ENCODE data around the gene CCL21. TPM values are rescaled to one million over a fixed set of nuclear protein-coding genes. Genes with fewer than 3 reads are reported as not detected.

CCL21 gene
- total and polyA plus RNA-seq, 2 donors (not counting 1 experiment from before 2014, with no cell fraction given) = not detected

DNA sequence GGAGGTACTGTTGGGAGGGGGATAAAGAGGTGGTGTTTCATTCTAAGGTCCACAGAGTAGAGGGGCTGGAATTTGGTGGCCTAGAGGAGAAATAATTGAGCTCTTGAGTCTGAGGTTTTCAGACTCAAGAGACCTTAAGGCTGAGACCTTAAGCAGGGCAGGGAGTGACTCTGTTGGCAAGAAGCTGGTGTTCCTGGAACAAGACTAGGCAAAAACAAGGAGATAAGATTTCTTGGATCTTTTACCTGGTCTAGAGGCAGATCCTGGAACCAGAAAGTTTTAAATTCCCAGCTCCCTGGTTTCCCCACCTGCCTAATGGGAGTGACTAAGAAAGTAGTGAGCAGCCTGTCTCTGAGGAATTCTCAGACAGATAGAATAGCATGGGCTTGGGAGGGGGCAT lies 4.1 kb upstream of the CCL21 start:
- no peaks in the 10 kb centered on the region for H3K36me3 ChIP-seq (replicated peaks in 1 of 2; ENCODE audit: control extremely low read depth in 1 of 2, control insufficient read depth in 1 of 2, extremely low read depth in 1 of 2, insufficient read depth in 2 of 2, low read length in 1 of 2)
- ChIA-PET CTCF (interaction anchor here (2.3 kb wide), 1 partner anchor 11 kb away, joined by 7 read pairs; no protein-coding TSS in a partner anchor), POLR2A (no interaction called here)
- Mint-ChIP-seq H3K9me3 (ENCODE audit: insufficient read depth) (no peaks in the 10 kb centered on the region), H3K27ac (no peak overlapping the region), H3K4me3 (no peak overlapping the region), H3K27me3 (peaks cover 41% of the 10 kb centered on the region), H3K4me1 (no peaks in the 10 kb centered on the region)
- no peak for TF ChIP-seq EZH2 (IDR thresholded peaks at IDR 0.05; ENCODE audit: borderline replicate concordance, insufficient read depth, low read depth, low read length, poor library complexity, severe bottlenecking)
- TF ChIP-seq, protein P1, sequence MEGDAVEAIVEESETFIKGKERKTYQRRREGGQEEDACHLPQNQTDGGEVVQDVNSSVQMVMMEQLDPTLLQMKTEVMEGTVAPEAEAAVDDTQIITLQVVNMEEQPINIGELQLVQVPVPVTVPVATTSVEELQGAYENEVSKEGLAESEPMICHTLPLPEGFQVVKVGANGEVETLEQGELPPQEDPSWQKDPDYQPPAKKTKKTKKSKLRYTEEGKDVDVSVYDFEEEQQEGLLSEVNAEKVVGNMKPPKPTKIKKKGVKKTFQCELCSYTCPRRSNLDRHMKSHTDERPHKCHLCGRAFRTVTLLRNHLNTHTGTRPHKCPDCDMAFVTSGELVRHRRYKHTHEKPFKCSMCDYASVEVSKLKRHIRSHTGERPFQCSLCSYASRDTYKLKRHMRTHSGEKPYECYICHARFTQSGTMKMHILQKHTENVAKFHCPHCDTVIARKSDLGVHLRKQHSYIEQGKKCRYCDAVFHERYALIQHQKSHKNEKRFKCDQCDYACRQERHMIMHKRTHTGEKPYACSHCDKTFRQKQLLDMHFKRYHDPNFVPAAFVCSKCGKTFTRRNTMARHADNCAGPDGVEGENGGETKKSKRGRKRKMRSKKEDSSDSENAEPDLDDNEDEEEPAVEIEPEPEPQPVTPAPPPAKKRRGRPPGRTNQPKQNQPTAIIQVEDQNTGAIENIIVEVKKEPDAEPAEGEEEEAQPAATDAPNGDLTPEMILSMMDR (IDR thresholded peaks at IDR 0.05) = no peak
- intact Hi-C loops (cut with micrococcal nuclease) = no loop called here
- no peak overlapping the region for H2AFZ ChIP-seq (ENCODE audit: insufficient read depth, low read depth, low read length, poor library complexity, severe bottlenecking)
- no peak overlapping the region for H3K9ac ChIP-seq (ENCODE audit: low read length)
- no peak overlapping the region for H3K4me3 ChIP-seq (ENCODE audit: control extremely low read depth in 1 of 5, extremely low read depth in 1 of 5, insufficient read depth in 1 of 5, low read depth in 2 of 5, low read length in 4 of 5)
- H3K4me1 ChIP-seq (ENCODE audit: control insufficient read depth in 2 of 2, insufficient read depth in 2 of 2, low read length in 2 of 2) = no peaks in the 10 kb centered on the region
- H3K79me2 ChIP-seq (ENCODE audit: control insufficient read depth, insufficient read depth, low read length) = no peaks in the 10 kb centered on the region
- no peaks in the 10 kb centered on the region for H3K9me3 ChIP-seq (ENCODE audit: control extremely low read depth in 1 of 3, control insufficient read depth in 2 of 3, insufficient read depth in 1 of 3, low read length in 2 of 3)
- H4K20me1 ChIP-seq (ENCODE audit: control insufficient read depth, insufficient read depth, low read length, poor library complexity, severe bottlenecking) = no peaks in the 10 kb centered on the region
- H3K27me3 ChIP-seq (replicated peaks in 1 of 4; ENCODE audit: control extremely low read depth in 1 of 4, control insufficient read depth in 3 of 4, insufficient read depth in 4 of 4, low read length in 3 of 4) = peaks cover 0 to 13% (median 7%) of the 10 kb centered on the region in 4 experiments
- H3K4me2 ChIP-seq (replicated peaks; ENCODE audit: low read depth, low read length, poor library complexity, severe bottlenecking) = no peak overlapping the region
- DNase-seq = no peak
- H3K27ac ChIP-seq (ENCODE audit: low read length in 2 of 2) = no peak overlapping the region
- no peak for ATAC-seq (ENCODE audit: low read depth)

DNA sequence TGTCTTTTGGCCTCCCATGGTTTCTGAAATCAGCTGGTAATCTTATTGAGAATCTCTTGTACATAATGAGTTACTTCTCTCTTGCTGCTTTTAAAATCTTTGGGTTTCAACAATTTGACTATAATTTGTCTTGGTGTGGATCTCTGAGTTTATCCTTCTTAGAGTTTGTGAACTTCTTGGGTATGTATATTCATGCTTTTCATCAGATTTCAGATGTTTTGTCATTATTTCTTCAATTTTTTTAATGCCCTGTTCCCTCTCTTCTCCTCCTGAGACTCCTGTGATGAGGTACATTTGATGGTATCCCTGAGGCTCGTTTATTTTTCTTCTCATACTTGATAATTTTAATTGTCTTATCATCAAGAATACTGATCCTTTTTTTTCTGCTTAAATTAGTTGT lies 2.2 kb upstream of the CCL21 start:
- no peaks in the 10 kb centered on the region for H3K79me2 ChIP-seq (ENCODE audit: control insufficient read depth, insufficient read depth, low read length)
- H4K20me1 ChIP-seq (ENCODE audit: control insufficient read depth, insufficient read depth, low read length, poor library complexity, severe bottlenecking) = no peaks in the 10 kb centered on the region
- no peak overlapping the region for H3K27ac ChIP-seq (ENCODE audit: low read length in 2 of 2)
- H3K4me3 Mint-ChIP-seq = no peak overlapping the region
- no peak for DNase-seq
- H3K9ac ChIP-seq (ENCODE audit: low read length) = no peak overlapping the region
- H3K27ac Mint-ChIP-seq = no peak overlapping the region
- CTCF ChIA-PET = no interaction called here
- no peak for ATAC-seq (ENCODE audit: low read depth)
- TF ChIP-seq, protein P1 (IDR thresholded peaks at IDR 0.05) = no peak
- no peak for TF ChIP-seq EZH2 (IDR thresholded peaks at IDR 0.05; ENCODE audit: borderline replicate concordance, insufficient read depth, low read depth, low read length, poor library complexity, severe bottlenecking)
- peaks cover 0 to 13% (median 7%) of the 10 kb centered on the region in 4 experiments for H3K27me3 ChIP-seq (replicated peaks in 1 of 4; ENCODE audit: control extremely low read depth in 1 of 4, control insufficient read depth in 3 of 4, insufficient read depth in 4 of 4, low read length in 3 of 4)
- H3K4me1 ChIP-seq (ENCODE audit: control insufficient read depth in 2 of 2, insufficient read depth in 2 of 2, low read length in 2 of 2) = no peaks in the 10 kb centered on the region
- H3K36me3 ChIP-seq (replicated peaks in 1 of 2; ENCODE audit: control extremely low read depth in 1 of 2, control insufficient read depth in 1 of 2, extremely low read depth in 1 of 2, insufficient read depth in 2 of 2, low read length in 1 of 2) = no peaks in the 10 kb centered on the region
- WGBS (ENCODE audit: insufficient coverage) = no CpG with 5 or more reads among the region's 1 CpG
- no peaks in the 10 kb centered on the region for H3K9me3 Mint-ChIP-seq (ENCODE audit: insufficient read depth)
- intact Hi-C loops (cut with micrococcal nuclease) = no loop called here
- no peaks in the 10 kb centered on the region for H3K4me1 Mint-ChIP-seq
- POLR2A ChIA-PET = no interaction called here
- no peaks in the 10 kb centered on the region for H3K9me3 ChIP-seq (ENCODE audit: control extremely low read depth in 1 of 3, control insufficient read depth in 2 of 3, insufficient read depth in 1 of 3, low read length in 2 of 3)
- H2AFZ ChIP-seq (ENCODE audit: insufficient read depth, low read depth, low read length, poor library complexity, severe bottlenecking) = no peak overlapping the region
- H3K4me2 ChIP-seq (replicated peaks; ENCODE audit: low read depth, low read length, poor library complexity, severe bottlenecking) = no peak overlapping the region
- H3K4me3 ChIP-seq (ENCODE audit: control extremely low read depth in 1 of 5, extremely low read depth in 1 of 5, insufficient read depth in 1 of 5, low read depth in 2 of 5, low read length in 4 of 5) = no peak overlapping the region
- peaks cover 36% of the 10 kb centered on the region for H3K27me3 Mint-ChIP-seq
